ENCODE data around the gene COL25A1.
"Not testable (repeated sequence)": the region's sequence is repeated elsewhere in the genome, so short reads cannot be mapped to it uniquely, and the experiment has no call there.

The COL25A1 gene

DNA sequence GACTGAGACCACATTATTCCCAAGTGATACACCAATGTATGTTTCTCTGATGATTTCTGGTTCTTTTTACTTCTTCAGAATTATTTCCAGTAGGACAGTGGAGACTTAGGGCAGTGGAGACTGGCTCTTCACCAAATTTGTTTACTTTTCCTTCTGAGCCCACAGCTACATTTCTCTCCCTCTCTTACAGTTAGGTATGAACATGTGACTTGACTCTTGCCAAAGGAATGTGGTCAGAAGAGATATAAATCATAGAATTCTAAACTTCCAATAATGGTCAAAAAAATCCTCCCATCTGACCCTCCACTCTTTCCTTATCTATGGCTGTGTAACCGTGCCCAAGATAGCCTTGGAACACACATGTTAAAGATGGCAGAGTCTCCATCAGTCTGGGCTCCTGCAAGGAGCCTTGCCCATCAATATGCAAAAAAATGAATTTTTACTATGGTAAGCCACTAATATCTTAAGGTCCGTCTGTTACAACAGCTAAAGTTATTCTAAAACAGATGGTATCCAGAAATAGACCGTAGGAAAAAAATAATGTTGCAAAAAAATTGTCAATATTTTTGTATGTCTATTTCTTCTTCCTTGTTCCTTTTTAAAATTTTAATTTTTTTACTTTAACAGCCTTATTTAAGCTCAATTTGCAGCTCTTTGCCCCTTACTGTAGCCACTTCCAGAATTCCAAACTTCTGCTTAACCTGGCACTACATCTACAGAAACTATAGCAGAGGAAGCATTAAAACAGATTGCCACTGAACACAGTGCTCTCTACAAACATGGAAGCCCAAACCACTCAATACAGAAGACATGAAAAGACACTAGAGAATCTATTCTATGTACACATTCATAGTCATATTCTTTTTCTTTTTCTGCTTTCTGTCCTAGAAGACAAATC lies 260.7 kb downstream of the COL25A1 start:
- DNase-seq: no peak

DNA sequence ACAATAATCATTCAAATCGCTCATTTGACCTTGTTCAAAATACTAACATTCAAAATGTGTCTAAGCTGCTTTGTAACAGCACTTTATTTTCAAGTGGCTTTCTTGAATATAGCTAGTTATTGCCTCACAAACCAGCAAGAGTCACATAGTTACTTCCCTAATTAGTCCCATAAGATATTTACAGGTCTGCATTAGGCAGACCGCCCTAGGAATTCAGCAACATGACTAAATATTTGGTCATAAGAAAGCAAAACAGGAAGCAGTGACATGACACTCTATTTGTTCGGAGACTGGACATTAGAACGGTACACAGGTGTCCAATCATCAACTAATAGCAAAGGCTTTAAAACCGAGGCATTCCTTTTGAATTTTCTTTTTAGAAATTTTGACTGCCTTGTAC lies 262.0 kb downstream of the COL25A1 start:
- no peak for DNase-seq

DNA sequence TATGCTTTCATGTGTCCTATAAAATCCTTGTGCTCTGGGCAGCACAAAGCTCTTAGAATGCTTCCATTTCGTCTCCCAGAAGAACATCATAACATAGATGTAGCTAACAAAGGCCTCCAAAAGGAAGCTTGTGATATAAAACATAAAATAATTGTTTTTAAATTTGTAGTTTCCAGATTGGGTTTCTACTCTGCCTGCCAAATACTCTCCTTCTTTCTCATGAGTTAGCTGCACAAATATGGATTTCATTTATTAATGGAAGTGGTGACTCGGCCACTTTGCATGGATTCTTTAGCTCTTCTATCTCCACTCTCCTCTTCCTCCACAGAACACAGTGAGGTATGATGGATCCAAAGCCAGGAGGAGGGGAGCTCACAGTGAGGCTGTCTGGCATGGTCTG lies 265.4 kb downstream of the COL25A1 start:
- no peak for DNase-seq

DNA sequence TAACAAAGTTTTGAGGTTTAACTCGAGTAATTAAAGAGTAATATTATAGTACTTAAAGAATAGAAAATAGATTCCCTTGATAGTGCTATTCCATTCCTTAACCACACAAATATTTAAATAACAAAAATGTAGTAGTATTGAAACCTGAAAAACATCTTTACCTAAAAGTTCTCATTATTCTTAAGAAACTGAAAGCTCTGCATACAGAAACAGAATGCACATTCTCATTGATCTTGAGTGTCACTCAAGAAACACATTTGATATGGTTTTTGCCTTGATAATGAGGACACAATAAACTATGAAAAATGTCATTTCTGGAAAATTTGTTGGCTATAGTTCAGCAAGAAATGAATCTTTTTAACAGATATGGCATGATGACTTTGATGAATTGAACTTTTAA lies 268.5 kb downstream of the COL25A1 start:
- no peak for DNase-seq

DNA sequence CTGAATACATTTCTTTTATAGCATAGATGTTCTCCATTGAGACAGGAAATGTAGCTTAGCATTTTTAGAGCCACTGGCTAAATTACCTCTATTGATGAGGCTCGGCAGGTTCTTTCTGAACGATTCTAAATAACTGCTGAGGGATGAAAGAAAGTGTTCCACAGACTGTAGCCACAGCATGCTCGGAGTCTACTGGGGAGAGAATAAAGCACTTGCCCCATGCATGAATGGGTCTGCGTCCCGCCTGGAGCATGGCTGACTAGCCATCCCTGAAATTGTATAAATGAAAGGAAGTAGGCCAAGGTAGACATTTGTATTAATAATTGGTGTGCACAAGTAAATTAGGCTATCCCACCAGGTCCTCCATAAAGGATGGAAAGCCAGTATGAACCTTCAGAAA lies 269.8 kb downstream of the COL25A1 start:
- no peak for DNase-seq

DNA sequence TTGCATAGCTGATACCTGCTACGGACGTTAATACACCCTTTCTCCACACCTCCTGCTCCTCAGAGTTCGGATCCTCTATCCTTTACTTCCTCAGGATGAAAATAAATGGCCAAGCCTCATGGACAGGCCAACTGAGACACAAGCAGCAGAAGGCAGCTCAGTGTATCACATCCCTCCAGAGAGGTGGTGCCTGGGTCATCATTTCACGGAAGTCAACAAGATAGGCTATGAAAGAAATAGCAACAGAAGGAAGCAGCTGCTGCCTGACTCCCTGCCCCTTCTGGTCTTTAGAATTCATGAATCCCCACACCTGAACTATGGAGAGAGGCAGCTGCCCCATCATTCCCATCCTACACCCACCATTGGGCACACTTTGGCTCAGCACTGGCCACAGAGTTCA lies 272.5 kb downstream of the COL25A1 start:
- DNase-seq: no peak

DNA sequence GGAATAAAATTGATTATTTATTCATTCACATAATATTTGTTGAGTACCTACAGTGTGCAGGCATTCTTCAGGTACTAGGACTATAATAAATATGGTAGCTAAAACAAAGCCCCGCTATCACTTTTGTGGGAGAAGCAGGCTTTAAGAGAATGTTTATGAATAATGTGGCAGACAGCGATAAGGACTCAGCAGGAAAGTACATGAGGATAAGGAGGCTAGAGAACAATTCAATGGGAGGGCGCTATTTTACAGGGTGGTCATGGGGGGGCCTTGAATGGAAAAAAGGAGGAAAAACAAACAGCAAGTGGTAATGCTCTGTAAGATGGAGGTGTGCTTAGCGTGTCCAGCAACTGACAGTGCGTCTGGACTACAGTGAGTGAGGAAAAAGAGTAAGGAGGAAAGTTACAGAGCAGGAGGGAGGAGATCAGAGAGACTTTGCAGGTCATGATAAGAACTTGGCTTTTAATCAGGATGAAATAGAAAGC lies 275.4 kb downstream of the COL25A1 start:
- DNase-seq: no peak

DNA sequence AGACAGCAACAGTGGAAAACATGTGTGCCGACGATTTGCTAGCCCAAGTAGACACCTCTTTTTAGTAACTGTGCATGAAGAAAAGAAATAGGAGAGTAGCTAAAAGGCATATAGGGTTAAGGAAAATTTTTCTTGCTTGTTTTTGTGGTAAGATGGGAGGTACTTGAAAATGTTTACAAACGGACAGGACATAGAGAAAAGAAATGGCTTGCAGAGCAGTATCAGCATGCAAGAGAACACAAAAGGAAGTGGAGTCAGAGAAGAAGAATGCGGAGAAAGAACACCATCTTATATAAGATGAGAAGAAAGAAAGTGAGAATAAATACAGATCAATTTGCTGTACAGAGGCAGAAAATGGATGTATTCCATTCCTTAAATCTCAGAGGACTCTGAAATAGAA lies 275.9 kb downstream of the COL25A1 start:
- no peak for DNase-seq

DNA sequence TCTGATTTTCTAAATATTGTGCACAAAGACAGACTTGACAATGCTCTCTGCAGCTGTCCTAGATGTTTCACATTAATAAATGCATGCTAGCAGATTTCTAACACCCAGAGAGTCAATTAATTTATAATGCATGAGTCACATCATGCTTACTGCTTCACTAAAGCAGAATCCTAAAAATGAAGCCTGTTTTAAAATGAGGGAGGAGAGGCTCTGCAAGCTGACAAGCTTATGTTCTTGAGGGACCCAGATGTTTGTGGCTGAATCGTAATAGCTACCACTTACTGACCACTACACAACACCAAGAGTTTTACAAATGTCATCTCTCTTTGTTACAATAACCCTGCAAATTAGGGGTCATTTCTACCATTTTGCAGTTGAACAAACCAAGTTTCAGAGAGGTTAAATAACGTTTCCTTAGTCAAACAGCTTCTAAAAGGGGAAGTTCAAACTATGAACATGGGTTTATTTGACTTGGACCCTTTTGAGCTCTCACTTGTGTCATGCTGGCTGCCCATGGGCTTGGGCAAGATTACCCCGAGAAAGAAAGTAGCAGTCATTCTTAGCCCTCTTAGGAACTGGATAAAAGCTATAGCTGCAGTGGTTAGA lies 276.9 kb downstream of the COL25A1 start:
- DNase-seq: no peak

DNA sequence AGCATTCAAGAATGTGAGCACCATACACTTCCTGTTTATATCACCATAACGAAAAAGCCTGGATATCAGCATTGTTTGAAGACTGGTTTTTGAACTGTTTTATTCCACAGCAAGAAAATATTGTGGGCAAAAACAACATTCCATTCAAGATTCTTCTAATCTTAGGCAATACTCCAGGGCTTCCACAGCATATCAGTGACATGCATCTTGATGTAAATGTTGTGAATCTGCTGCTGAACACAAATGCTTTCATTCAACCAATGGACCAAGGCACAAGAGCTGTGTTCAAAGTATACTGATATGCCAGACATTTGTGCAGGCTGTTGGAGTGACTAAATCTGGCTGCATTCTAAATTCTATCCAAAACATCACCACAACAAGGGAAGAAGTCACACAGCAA lies 279.5 kb downstream of the COL25A1 start:
- no peak for DNase-seq

DNA sequence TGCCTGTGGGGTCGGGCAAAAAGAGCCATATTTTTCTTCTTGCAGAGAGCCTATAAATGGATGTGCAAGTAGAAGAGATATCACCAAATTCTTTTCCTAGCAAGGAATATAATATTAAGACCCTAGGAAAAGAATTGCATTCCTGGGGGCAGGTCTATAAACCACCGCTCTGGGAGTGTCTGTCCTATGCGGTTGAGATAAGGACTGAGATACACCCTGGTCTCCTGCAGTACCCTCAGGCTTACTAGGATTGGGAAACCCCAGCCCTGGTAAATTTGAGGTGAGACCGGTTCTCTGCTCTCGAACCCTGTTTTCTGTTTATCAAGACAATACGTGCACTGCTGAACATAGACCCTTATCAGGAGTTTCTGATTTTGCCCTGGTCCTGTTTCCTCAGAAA lies 280.8 kb downstream of the COL25A1 start:
- DNase-seq: not testable (repeated sequence)

DNA sequence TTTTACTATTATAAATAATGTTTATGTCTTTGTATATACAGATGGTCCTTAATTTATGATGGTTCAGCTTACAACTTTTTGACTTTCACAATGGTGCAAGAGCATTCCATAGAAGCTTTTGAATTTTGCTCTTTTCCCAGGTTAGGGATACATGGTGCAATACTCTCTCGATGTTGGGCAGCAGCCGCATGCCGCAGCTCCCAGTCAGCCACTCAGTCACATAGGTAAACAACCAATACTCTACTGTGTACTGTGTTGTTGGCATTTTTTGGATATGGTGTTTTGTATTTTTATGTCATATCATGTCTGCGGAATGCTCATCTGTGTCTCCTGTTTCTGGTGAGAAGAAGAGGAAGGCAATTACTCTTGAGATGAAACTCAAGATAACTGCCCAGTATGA lies 281.6 kb downstream of the COL25A1 start:
- no peak for DNase-seq

DNA sequence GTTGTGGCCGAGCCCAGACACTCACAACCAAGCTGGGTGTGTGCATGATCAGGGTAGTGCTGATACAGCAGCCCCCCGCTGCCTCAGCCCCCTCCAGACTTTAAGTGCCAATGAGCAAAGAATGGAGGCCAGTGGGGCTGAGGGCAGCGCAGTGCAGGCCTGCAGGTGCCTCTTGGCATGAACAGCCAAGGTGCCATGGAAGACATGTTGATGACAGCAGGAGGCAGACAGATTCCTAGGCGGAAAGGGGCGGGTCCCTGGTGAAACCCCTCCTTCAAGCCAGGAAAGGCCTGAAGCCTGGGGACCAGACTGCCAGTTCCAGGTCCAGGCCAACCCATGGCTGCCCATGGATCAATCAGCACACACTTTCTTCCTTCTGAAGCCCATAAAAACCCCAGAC lies 286.3 kb downstream of the COL25A1 start:
- DNase-seq: no peak

DNA sequence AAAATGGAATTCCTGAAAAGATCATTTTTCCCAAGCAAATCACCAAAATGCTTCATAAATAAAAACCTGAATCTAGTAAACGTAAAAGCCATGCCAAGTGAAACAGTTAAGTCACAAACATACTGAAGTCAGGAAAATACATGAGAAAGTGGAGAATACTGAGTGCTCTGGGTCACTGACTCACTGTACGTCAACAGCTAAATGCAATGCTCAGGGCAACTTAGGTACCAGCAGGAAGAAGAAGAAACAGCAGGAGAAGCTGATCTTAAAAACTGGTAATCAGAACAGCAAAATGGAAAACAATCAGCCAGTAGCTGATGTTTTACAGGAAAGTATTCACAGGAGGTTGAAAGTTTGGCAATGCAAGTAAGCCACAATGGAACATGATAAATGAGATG lies 287.0 kb downstream of the COL25A1 start:
- DNase-seq: no peak

DNA sequence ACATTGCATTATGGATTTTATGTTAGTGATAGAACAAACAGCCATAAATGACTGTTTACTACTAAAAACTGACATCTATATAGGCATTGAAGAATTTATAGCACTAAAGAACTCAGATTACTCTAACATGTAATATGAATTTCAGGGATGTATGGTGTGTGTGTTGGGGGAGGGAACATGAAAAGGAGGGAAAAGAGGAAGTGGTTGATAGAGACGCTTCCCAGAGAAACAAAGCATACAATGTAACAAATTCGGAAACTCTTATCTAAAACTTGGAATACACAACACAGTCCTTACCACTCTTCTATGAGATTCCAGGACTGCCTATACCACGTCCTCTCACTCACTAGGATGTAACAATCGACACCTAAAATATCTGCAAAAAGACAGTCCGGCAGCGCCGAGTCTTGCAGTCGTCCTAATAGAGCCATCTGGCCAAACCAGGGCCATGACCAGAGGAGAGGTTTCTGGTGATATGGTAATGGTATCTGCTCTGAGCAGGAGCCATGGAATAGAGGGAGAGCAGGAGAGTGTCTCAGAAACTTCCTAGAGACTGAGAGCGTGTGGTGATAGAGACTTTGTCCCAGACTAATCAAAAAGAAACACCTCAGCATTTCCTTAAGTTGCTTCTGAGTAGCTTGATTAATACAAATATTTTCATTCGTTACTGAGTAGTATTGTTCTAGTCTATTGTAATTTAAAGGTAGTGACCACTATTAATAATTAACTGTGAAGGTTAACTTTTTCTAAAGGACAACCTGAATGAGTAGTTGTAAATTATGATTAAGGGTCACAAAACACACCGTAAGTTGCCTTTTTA lies 287.7 kb downstream of the COL25A1 start:
- DNase-seq: no peak

DNA sequence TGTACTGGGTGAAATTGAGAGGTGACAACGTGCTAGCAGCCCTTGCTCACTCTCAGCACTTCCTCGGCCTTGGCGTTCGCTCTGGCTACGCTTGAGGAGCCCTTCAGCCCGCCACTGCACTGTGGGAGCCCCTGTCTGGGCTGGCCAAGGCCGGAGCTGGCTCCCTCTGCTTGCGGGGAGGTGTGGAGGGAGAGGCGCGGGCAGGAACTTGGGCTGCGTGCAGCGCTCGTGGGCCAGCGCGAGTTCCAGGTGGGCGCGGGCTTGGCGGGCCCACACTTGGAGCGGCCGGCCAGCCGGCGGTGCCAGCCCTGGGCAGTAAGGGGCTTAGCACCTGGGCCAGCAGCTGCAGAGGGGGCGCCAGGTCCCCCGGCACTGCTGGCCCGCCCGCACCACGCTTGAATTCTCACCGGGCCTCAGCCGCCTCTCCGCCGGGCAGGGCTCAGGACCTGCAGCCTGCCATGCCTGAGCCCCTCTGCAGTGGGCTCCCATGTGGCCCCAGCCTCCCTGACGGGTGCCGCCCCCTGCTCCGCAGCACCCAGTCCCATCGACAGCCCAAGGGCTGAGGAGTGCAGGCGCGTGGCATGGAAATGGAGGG lies 290.1 kb downstream of the COL25A1 start:
- DNase-seq: no peak

DNA sequence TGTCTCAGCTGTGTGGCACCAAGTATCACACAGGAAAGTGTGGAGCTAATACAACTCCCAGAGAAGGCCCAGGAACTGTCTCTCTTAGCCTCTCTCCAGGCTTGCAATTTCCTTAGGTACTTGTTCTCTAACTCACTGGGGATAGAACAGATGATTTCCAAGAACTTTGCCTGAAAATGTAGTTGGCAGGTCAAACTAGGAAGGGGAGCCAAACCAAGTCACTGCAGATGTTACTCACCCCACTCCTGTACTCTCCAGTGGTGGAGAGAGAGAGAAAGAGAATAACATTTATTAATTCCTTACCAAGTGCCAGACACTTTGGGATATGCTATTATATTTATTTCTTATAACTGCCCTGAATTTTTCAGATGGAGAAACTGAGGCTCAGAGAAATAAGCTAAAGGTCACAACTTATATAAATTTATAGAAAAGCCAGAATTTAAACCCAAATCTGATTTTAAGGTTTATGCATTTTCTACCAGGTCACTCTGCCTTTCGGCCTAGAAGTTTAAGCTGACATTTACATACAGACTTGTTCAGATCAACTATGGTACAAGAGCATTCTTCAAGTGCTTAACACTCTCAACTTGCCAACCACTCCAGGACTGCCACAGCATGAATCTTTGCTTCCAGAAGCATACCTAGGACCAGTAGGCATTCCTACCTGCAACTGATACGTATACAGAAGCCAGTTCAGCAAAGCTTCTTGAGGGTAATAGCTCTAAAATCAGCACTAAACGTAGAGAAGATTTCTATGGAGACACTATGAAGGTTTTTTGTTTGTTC lies 291.0 kb downstream of the COL25A1 start:
- no peak for DNase-seq

DNA sequence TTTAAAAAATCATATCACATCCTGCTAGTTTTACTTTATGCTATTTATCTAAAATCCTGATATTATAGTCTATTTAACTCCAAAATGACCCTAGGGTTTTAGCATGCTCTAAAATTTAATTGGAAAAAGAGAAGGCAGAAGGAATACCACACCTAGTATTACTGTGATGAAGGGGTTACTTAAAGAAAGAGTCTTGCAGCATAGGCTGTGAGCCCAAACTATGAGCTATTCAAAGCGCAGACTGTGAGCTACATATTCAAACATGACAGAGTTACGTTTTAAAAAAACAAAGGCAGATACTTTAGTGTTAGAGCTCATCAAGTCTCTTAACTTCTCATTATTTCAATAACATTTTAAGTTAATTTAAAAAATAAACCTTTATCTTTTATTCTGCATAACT lies 291.9 kb downstream of the COL25A1 start:
- DNase-seq: no peak

DNA sequence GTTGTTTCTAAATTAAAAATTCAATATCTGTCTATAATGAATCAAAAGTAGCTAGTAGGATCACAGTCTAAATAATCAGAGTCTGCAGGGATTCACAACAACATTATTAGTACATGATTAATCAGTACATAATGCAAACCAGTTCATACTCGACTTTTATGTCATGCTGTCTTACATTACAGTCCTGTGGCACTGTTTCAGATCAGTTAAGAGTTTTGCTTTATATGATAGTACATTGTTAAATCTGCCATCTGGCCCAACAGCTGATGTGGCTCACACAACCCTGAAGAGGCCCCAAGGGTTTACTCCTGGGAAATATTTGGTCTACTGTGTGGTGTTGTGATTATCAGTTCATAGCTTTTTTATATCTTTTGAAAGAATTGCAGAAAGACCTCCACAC lies 292.5 kb downstream of the COL25A1 start:
- DNase-seq: no peak

DNA sequence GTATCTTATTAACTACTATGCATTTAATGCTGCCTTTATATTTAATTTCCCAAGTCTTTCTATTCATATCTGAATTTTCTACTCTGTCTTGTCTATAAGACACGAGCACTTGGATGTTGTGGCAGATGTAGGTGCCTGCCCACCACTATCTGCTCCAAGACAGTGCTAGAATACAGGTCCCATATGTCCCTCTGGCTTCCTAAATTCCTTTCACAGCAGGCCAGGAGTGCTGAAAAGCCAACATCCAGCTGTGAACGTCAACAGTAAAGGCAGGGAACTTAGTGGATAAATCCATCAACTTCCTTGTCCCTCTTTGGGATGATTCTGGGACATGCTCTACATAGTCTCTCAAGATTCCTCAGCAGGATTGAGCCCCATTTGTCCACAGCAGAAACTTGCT lies 294.5 kb downstream of the COL25A1 start:
- no peak for DNase-seq

DNA sequence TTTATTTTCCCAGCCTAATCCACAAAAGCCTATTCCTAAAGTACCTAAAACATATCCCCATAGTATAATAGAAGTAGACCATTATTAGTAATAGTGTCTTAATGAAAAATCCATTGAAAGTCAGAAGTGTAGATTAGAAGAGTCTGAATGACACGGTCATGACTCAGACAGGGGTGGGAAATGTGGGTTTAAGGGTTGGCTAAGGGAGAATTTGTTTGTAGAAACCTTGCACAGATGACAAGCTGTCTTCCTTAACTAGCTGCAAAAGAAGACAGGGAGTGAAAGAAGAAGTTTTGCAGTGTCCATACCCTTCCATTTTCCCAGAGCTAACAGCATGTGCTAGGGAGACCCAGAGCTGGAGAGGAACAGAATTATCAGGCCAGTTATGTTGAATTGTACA lies 296.9 kb downstream of the COL25A1 start:
- DNase-seq: no peak

DNA sequence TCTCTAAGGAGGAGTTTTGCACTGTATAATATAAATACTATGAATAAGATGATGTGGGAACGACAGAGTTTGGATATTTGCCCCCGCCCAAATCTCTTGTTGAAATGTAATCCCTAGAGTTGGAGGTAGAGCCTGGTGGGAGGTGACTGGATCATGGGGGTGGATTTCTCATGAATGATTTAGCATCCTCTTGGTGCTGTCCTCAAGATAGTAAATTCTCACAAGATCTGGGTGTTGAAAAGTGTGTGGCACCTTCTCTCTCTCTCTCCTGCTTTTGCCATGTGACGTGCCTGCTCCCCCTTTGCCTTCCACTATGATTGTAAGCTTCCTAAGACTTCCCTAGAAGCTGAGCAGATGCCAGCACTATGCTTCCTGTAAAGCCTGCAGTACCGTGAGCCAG lies 298.0 kb downstream of the COL25A1 start:
- DNase-seq: no peak

All from left hindlimb (tissue), 1 donor.